Epithelial cell of esophagus (primary cell): Measurements from ENCODE around the gene FAM217A.

Experiments
- DNase-seq: peaks from one replicate; pipeline ENCODE4 v3.0.0; 2010; ENCODE audit warnings: low read depth
- H3K4me3 ChIP-seq: 2 replicates; pipeline ENCODE4 v1.5.1; 2011; ENCODE audit warnings: mild to moderate bottlenecking, low read length, control low read depth
- TF ChIP-seq, protein P1 (sequence below): IDR thresholded peaks from 2 replicates; pipeline ENCODE4 v1.5.1; 2011; ENCODE audit warnings: low read depth, mild to moderate bottlenecking, low read length, control low read depth, inconsistent platforms; ENCODE audit not compliant: insufficient read depth; ENCODE audit errors: missing control alignments

FAM217A gene

DNA sequence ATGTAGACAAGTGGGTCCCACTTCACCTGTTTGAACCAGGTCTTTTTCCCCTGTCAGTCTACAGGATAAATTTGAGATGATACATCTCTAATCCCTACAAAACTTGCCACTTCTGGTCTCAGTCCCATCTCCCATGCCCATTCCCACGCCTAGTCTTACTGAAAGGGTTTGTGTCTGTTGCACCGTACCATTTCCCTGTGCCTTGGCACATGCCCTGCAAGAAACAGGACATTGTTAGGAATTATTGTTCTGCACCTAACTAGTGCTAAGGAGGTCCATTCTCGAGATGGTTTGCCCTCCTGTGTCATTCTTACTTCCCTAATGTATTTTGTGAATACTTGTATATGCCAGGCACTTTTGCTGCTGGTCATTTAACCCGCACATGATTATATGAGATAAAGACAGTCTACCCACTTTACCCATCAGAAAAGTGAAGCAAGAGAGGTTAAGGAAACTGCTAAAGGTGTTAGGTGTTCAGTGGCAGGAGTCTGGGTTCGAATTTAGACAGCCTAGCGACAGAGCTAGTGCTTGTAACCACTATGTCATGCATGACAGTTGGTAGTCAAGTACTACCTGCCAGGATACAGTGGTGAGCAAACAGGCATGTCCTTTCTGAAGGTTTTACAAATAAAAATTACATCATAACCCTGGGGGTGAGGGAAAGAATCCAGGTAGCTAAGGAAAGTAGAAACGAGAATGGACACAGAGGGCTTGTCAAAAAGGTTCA, 12.7 kb downstream of the FAM217A start:
- no peak overlapping the region for H3K4me3 ChIP-seq
- peak; percentile 43 for DNase-seq
- TF ChIP-seq, protein P1, sequence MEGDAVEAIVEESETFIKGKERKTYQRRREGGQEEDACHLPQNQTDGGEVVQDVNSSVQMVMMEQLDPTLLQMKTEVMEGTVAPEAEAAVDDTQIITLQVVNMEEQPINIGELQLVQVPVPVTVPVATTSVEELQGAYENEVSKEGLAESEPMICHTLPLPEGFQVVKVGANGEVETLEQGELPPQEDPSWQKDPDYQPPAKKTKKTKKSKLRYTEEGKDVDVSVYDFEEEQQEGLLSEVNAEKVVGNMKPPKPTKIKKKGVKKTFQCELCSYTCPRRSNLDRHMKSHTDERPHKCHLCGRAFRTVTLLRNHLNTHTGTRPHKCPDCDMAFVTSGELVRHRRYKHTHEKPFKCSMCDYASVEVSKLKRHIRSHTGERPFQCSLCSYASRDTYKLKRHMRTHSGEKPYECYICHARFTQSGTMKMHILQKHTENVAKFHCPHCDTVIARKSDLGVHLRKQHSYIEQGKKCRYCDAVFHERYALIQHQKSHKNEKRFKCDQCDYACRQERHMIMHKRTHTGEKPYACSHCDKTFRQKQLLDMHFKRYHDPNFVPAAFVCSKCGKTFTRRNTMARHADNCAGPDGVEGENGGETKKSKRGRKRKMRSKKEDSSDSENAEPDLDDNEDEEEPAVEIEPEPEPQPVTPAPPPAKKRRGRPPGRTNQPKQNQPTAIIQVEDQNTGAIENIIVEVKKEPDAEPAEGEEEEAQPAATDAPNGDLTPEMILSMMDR = no peak

DNA sequence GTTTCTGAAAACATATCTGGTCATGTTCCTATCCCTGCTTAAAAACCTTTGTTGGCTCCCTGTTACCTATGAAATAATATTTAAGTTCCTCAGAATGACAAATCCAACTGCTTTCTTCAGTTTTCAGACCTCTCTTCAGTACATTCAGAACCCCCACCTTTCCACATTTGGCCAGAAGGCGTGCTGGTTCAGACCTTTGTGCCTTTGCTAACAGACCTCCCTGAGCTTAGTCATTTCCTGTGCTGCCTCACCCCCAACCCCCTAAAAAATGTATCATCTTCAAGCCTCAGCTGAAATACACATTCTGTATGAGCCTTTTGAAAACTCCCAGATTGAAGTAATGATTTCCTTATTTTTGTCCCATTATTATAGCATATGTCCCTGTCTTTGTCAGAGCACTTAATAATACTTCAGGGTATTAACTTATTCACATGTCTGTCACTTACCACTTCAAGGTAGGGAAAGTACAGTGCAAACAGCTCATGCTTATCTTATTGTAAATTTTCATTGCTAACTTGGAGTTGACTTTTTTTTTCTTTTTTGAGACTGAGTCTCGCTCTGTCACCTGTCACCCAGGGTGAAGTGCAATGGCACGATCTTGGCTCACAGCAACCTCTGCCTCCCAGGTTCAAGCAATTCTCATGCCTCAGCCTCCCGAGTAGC, 19.7 kb downstream of the FAM217A start:
- no peak overlapping the region for H3K4me3 ChIP-seq
- TF ChIP-seq, protein P1 = peak; percentile 33
- DNase-seq = peak; percentile 87

DNA sequence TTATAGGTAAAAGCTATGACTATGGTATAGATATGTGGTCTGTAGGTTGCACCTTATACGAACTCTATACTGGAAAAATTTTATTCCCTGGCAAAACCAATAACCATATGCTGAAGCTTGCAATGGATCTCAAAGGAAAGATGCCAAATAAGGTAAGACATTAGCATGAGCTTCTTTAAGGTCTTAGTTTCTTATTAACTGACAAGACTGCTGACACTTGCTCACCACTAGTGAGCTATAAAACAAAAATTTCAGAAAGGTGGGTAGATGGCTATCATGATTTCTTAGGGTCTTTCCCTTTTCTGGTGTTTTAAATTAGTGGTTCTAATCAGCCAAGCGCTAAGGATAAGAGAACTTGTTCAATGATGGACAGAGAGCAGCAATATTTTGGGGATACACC, 21.9 kb downstream of the FAM217A start:
- TF ChIP-seq, protein P1 = no peak
- DNase-seq = no peak
- H3K4me3 ChIP-seq = no peak overlapping the region

DNA sequence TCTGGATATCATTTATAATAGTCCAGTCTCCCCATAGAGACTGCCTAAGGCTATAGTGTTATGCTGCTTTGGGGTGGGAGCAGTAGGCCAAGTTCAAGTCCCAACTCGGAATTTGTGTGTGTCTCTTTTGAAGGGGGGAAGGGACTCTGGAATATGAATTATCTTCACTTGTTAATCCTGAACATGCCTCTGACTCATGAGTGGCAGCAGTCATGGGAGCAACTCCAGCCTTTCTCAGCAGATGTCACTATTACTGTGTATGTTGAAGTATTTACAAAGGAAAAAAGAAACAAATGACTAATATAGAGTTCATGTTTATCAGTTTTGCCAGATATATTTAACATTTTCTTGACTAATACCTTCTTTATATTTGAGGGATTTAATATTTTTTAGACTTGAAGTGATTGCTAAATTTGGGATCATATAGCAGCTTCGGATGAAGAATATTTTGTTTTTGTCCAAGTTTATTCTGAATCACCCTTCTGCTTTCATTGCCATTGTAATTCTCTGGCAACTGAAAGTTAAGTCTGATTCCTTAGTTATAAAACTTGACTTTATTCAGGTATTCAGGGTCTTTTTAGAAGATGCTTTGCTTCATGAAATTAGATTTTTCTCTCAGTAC, 23.4 kb downstream of the FAM217A start:
- peak; percentile 91 for DNase-seq
- no peak overlapping the region for H3K4me3 ChIP-seq
- TF ChIP-seq, protein P1 = peak; percentile 72

DNA sequence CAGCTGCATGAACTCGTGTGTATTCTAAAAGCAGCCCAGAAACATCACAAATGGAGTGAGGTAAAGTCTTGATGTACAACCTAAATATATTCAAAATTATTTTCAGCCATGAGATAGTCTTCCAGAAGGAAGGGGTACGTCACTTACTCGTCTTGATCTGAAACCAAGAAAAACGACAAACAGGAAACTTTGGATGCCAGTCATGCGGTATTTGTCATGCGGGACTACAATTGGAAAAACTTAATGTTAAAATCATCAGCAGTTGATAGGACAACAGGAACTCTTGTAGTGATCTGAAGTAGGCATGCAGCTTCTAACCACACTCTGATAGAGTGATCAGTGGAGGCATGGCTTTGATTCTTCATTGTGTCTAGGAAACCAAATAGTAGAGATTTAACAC, 29.7 kb downstream of the FAM217A start:
- TF ChIP-seq, protein P1 = no peak
- DNase-seq = no peak

DNA sequence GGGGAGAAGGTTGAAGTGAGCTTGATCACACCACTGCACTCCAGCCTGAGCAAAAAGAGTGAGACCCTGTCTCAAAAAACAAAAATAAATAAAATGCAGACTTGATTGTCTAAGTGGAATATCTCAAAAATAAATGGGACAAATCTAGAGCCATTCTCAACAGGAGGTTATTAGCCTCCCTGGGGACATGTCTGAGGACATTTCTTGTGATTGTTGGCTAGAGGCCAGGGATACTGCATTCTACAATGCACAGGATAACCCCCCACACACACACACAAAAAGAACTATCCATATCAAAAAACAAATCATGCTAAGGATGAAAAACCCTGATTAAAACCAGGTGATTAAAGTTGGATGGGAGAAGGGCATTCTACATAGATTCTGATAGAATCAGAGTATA, 37.5 kb downstream of the FAM217A start:
- H3K4me3 ChIP-seq = no peak overlapping the region
- TF ChIP-seq, protein P1 = no peak
- DNase-seq = no peak

More for the DNA sequence above, 29.7 kb downstream of the FAM217A start:
- no peak overlapping the region for H3K4me3 ChIP-seq

DNA sequence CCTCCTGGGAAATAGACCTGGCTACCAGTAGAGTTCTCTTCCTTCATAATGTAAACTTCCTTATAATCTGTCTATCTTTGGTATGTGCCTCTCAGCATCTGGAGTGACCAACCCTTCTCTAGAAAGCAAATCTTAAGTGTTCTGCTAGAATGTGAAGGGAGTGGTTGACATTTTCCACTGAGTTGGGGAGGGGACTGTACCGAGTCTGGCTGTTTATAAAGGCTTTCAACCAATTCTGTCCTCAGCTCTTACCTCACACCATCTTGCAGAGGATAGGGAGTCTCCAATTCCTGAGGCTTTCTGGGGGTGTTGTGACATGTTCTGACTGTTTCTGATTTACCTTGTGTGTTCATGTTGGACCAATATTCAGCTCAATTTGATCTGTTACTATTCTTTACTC, 39.6 kb downstream of the FAM217A start:
- TF ChIP-seq, protein P1 = no peak
- H3K4me3 ChIP-seq = no peak overlapping the region

More for the DNA sequence above, 39.6 kb downstream of the FAM217A start:
- DNase-seq = peak; percentile 13
